SU-DHL-6 (cell line): ENCODE measurements around the gene BBX.

Experiments used
- H2AFZ ChIP-seq: fragments of 200-600 bp; sonication (generic); 2 replicates; pipeline ENCODE4 v1.6.1; 2014; ENCODE audit warnings: low read depth, mild to moderate bottlenecking, moderate library complexity, mixed read lengths, antibody characterized with exemption, low read length; ENCODE audit not compliant: severe bottlenecking
- H3F3A ChIP-seq: fragments of 200-600 bp; shearing (Covaris generic); 2 replicates; pipeline ENCODE4 v1.6.0; 2016; ENCODE audit warnings: antibody characterized with exemption, mild to moderate bottlenecking; ENCODE audit not compliant: insufficient read depth
- H3K27ac ChIP-seq: fragments of 200-600 bp; sonication (generic); 2 replicates; pipeline ENCODE4 v1.5.1; 2016; ENCODE audit warnings: low read depth, mild to moderate bottlenecking, low read length, moderate library complexity, mixed read lengths
- H3K27me3 ChIP-seq: fragments of 200-600 bp; sonication (generic), shearing (Covaris generic); 2 replicates; pipeline ENCODE4 v1.6.0; 2014; ENCODE audit warnings: mild to moderate bottlenecking, low read length
- H3K36me3 ChIP-seq: fragments of 200-600 bp; sonication (generic); 2 replicates; pipeline ENCODE4 v1.6.1; 2014; ENCODE audit warnings: mild to moderate bottlenecking, low read length, mixed read lengths
- H3K4me2 ChIP-seq: fragments of 300-600, 200-600 bp; shearing (Covaris generic), sonication (generic); 2 replicates; pipeline ENCODE4 v1.6.0; 2014; ENCODE audit warnings: low read length, low read depth, mild to moderate bottlenecking; ENCODE audit not compliant: poor library complexity, severe bottlenecking
- H3K4me3 ChIP-seq: fragments of 200-600 bp; sonication (generic); 2 replicates; pipeline ENCODE4 v1.5.1; 2014; ENCODE audit warnings: antibody characterized with exemption, low read length, mild to moderate bottlenecking, mixed read lengths; ENCODE audit not compliant: insufficient read depth, poor library complexity, severe bottlenecking
- H3K79me2 ChIP-seq: fragments of 200-600 bp; sonication (generic); 2 replicates; pipeline ENCODE4 v1.6.1; 2014; ENCODE audit warnings: mild to moderate bottlenecking, low read length, moderate library complexity; ENCODE audit not compliant: insufficient read depth
- H3K9ac ChIP-seq: fragments of 200-600 bp; sonication (generic); 2 replicates; pipeline ENCODE4 v1.7.0; 2014; ENCODE audit warnings: mild to moderate bottlenecking, low read length
- H3K9me2 ChIP-seq: fragments of 200-600 bp; sonication (generic); replicated peaks from 2 replicates; pipeline ENCODE4 v1.6.1; 2014; ENCODE audit warnings: low read length; ENCODE audit not compliant: insufficient read depth
- H3K9me3 ChIP-seq: fragments of 200-600 bp; sonication (generic); 2 replicates; pipeline ENCODE4 v1.6.1; 2014; ENCODE audit warnings: low read length, mixed read lengths; ENCODE audit not compliant: insufficient read depth
- H4K20me1 ChIP-seq: fragments of 200-600 bp; sonication (generic); 2 replicates; pipeline ENCODE4 v1.6.1; 2014; ENCODE audit warnings: low read depth, mild to moderate bottlenecking, antibody characterized with exemption, low read length, moderate library complexity, mixed read lengths
- EZH2phosphoT487 ChIP-seq: fragments of 200-600 bp; sonication (generic), shearing (Covaris generic); conservative IDR thresholded peaks from 2 replicates; pipeline ENCODE4 v1.6.1; 2018; ENCODE audit warnings: mild to moderate bottlenecking, antibody characterized with exemption, low read length, moderate library complexity, mixed read lengths
- TF ChIP-seq, protein P1 (sequence below): fragments of 200-600 bp; sonication (generic); IDR thresholded peaks from one replicate; pipeline ENCODE4 v1.5.1; 2017; ENCODE audit warnings: antibody characterized with exemption, mild to moderate bottlenecking, low read length, moderate library complexity; ENCODE audit not compliant: insufficient read depth, poor library complexity, severe bottlenecking

BBX gene

DNA sequence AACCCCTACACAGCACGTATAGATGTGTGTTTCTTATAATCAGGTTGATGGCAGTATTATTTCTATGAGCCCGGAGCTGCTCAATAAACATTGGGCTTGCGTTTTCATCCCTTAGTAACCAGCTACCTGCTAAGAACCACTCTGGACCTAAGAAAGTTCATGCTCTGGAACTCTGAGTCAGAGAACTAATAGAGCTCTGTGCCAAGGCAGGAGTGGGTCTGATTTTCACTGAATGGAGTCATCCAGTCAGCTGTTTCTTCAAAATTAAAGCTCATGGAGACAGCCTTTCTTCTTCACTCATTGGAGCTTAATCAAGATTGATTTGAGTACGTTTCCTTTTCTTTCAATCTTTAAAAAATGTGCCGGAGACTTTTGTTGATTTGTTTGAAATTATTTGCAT, 145.7 kb downstream of the BBX start:
- TF ChIP-seq, protein P1, sequence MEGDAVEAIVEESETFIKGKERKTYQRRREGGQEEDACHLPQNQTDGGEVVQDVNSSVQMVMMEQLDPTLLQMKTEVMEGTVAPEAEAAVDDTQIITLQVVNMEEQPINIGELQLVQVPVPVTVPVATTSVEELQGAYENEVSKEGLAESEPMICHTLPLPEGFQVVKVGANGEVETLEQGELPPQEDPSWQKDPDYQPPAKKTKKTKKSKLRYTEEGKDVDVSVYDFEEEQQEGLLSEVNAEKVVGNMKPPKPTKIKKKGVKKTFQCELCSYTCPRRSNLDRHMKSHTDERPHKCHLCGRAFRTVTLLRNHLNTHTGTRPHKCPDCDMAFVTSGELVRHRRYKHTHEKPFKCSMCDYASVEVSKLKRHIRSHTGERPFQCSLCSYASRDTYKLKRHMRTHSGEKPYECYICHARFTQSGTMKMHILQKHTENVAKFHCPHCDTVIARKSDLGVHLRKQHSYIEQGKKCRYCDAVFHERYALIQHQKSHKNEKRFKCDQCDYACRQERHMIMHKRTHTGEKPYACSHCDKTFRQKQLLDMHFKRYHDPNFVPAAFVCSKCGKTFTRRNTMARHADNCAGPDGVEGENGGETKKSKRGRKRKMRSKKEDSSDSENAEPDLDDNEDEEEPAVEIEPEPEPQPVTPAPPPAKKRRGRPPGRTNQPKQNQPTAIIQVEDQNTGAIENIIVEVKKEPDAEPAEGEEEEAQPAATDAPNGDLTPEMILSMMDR: no peak
- no peak for TF ChIP-seq EZH2phosphoT487
- Histone ChIP-seq H3K9me3 (no peaks in the 10 kb centered on the region), H3K4me2 (no peak overlapping the region), H4K20me1 (peaks cover 3% of the 10 kb centered on the region; the same call in 1 of the 2 replicates), H3K79me2 (no peaks in the 10 kb centered on the region), H3K36me3 (no peaks in the 10 kb centered on the region), H3K9me2 (no peaks in the 10 kb centered on the region), H3K9ac (no peak overlapping the region), H3F3A (no peaks in the 10 kb centered on the region), H3K27ac (no peak overlapping the region), H3K27me3 (no peaks in the 10 kb centered on the region), H2AFZ (no peak overlapping the region), H3K4me3 (no peak overlapping the region)

DNA sequence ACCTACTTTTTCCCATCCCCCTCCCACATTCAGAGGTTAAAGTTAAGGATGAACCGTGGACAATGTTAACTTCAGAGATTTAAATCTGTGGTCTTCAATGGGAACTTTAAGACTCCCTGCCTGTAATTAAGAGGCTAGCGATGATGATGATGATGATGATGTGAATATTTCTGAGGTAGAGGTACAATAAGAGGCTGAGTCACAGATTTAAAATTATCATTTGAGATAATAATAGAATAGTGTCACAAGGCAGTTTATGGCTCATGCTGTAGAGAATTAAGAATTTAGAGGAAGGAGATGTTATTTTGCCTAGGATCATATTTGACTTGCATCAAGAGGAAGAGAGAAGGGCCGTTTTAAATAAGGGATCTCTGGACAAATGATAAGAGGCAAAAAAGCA, 146.2 kb downstream of the BBX start:
- TF ChIP-seq, protein P1: no peak
- no peak for TF ChIP-seq EZH2phosphoT487
- no peak overlapping the region for H3K9ac ChIP-seq
- no peaks in the 10 kb centered on the region for H3K36me3 ChIP-seq
- H3F3A ChIP-seq: no peaks in the 10 kb centered on the region
- no peak overlapping the region for H2AFZ ChIP-seq
- H3K27ac ChIP-seq: no peak overlapping the region
- H3K4me3 ChIP-seq: no peak overlapping the region
- no peaks in the 10 kb centered on the region for H3K79me2 ChIP-seq
- no peaks in the 10 kb centered on the region for H3K9me3 ChIP-seq
- H3K27me3 ChIP-seq: no peaks in the 10 kb centered on the region
- H3K4me2 ChIP-seq: no peak overlapping the region
- no peaks in the 10 kb centered on the region for H3K9me2 ChIP-seq
- H4K20me1 ChIP-seq: peaks cover 8% of the 10 kb centered on the region; the same call in 1 of the 2 replicates

DNA sequence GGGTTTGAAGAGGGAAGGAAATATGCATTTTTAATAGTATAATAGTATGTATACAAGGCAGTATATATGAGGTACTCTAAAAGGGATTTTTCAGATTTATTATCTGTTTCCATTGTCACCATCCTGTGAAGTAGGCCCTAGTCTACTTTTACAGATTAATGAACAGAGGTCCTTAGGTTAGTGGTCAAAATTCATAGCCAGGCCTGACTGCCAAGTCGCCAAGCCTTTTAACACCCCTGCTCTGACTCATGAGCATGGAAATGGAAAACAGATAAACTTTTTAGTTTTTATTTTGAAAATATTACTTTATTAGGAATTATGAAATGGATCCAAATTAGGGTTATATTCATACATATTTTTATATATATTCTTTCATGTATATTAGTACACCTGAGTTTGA, 146.9 kb downstream of the BBX start:
- no peaks in the 10 kb centered on the region for H3K36me3 ChIP-seq
- TF ChIP-seq, protein P1: no peak
- TF ChIP-seq EZH2phosphoT487: no peak
- H4K20me1 ChIP-seq: peaks cover 8% of the 10 kb centered on the region; the same call in 1 of the 2 replicates
- no peak overlapping the region for H3K9ac ChIP-seq
- H3K27ac ChIP-seq: no peak overlapping the region
- no peaks in the 10 kb centered on the region for H3K9me3 ChIP-seq
- no peaks in the 10 kb centered on the region for H3K79me2 ChIP-seq
- H3K9me2 ChIP-seq: no peaks in the 10 kb centered on the region
- no peaks in the 10 kb centered on the region for H3K27me3 ChIP-seq
- no peak overlapping the region for H2AFZ ChIP-seq
- no peak overlapping the region for H3K4me3 ChIP-seq
- H3F3A ChIP-seq: no peaks in the 10 kb centered on the region
- H3K4me2 ChIP-seq: no peak overlapping the region
